Vagina (tissue), 2 donors: ENCODE results near the gene CCDC27.

ENCODE experiments used
- POLR2AphosphoS5 ChIP-seq, 2 donors: sonication (generic); formaldehyde crosslinking; IDR thresholded peaks; one replicate each; pipeline ENCODE4 v1.9.0; 2017; ENCODE audit warnings: antibody characterized with exemption in 2 of 2, mild to moderate bottlenecking in 2 of 2, low read depth in 1 of 2; ENCODE audit not compliant: insufficient read depth in 1 of 2
- TF ChIP-seq, protein P1 (sequence below), 3 experiments: fragments of 450-650 bp in 2 of 3; fragments of 200-600 bp in 1 of 3; sonication (generic) in 1 of 3; IDR thresholded peaks; one replicate each; pipeline ENCODE4 v1.5.1; 2017 to 2019; ENCODE audit warnings: antibody characterized with exemption in 3 of 3, mild to moderate bottlenecking in 2 of 3, moderate library complexity in 2 of 3

DNA sequence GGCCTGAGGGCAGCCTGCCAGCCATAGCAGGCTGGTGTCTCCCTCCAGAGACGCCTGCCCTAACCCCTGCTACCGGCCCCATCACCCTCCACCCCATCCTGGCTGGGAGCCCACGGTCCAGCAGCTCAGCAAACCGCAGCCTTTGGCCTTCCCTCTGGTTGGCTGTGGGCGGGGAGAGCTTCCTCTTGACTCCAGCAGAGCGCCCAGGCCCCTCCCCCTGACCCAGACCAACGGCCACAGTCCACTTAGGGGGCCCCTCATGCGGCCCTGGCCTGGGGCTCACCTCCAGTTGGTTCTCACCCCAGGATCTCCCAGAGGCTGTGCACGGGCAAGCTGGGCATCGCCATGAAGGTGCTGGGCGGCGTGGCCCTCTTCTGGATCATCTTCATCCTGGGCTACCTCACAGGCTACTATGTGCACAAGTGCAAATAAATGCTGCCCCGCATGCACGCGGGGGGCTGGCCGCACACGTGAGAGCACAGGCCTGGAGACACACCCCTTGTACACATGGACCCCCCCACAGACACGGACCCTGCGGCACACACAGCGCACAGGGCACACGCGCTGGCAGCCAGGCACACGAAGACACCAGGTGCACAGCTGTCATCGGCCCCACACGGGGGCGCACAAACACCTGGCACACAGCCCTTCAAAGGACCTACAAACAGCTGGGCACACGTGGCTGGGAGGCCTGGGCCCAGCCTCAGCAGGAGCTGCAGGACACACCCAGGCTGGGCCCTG, 23.4 kb downstream of the CCDC27 start:
- TF ChIP-seq, protein P1, sequence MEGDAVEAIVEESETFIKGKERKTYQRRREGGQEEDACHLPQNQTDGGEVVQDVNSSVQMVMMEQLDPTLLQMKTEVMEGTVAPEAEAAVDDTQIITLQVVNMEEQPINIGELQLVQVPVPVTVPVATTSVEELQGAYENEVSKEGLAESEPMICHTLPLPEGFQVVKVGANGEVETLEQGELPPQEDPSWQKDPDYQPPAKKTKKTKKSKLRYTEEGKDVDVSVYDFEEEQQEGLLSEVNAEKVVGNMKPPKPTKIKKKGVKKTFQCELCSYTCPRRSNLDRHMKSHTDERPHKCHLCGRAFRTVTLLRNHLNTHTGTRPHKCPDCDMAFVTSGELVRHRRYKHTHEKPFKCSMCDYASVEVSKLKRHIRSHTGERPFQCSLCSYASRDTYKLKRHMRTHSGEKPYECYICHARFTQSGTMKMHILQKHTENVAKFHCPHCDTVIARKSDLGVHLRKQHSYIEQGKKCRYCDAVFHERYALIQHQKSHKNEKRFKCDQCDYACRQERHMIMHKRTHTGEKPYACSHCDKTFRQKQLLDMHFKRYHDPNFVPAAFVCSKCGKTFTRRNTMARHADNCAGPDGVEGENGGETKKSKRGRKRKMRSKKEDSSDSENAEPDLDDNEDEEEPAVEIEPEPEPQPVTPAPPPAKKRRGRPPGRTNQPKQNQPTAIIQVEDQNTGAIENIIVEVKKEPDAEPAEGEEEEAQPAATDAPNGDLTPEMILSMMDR (IDR thresholded peaks at IDR 0.05), result no peak
- TF ChIP-seq POLR2AphosphoS5 (IDR thresholded peaks at IDR 0.05; ENCODE audit: insufficient read depth in 1 of 2, low read depth in 1 of 2), result no peak
